Measurements from ENCODE around the gene ULK2. TPM values are rescaled to one million over a fixed set of nuclear protein-coding genes. Genes with fewer than 3 reads are reported as not detected.

Gene ULK2
- total and polyA plus RNA-seq, 2 of the 13 experiments (the other 11 are each of a cell fraction or from before 2014, with no cell fraction given): 0.01 TPM; not detected in 1

GRCh38 chr17:19763416-19763815, 104.3 kb downstream of the ULK2 start:
- ChIA-PET CTCF (ENCODE audit: low intra/inter-chr PET ratio, low total read pairs) (interaction anchor here (0.6 to 1.8 kb wide), 2 partner anchors 59 to 249 kb away, joined by 3 to 7 read pairs; no protein-coding TSS in a partner anchor), POLR2A (interaction anchor here (1.5 to 2.8 kb wide), 3 partner anchors 35 to 115 kb away, joined by 5 to 19 read pairs (median 6); partner anchors contain the start of gene ALDH3A2)
- no peaks in the 10 kb centered on the region for H3K9me3 ChIP-seq (ENCODE audit: low read length)
- H3K27me3 ChIP-seq (ENCODE audit: control insufficient read depth in 1 of 2, insufficient read depth in 2 of 2, low read length in 2 of 2): peaks cover 0 to 5% of the 10 kb centered on the region in 2 experiments; a peak in 1 of 5 replicates
- in situ Hi-C loops (cut with HindIII; ENCODE audit: extremely low pct_ligation_motif_present, low pct_unique_long_range_greater_than_20kb) (loop anchor here (10.0 kb wide), 1 partner anchor 399 kb away; the partner anchor contains the start of gene B9D1), intact Hi-C loops (cut with micrococcal nuclease; ENCODE audit: unreplicated experiment) (loop anchor here (2.0 to 10.0 kb wide), 4 partner anchors 46 to 255 kb away; partner anchors contain the start of genes ALDH3A2 and SLC47A2)
- no peaks in the 10 kb centered on the region for H4K20me1 ChIP-seq (ENCODE audit: insufficient read depth, low read length)
- H3K4me2 ChIP-seq (ENCODE audit: low read depth, low read length): no peak overlapping the region
- ATAC-seq: no peak
- H3K9ac ChIP-seq (ENCODE audit: insufficient read depth, low read depth, low read length): no peak overlapping the region
- no peak for FAIRE-seq
- H2AFZ ChIP-seq (ENCODE audit: low read length): no peak overlapping the region
- DNase-seq (ENCODE audit: low spot score): no peak
- 71% methylated on average over 2 of the region's 2 CpGs for WGBS (ENCODE audit: low lambda C conversion rate)
- no peaks in the 10 kb centered on the region for H3K36me3 ChIP-seq (replicated peaks in 1 of 2; ENCODE audit: control insufficient read depth in 1 of 2, insufficient read depth in 2 of 2, low read length in 2 of 2)
- no peaks in the 10 kb centered on the region for H3K79me2 ChIP-seq (ENCODE audit: insufficient read depth, low read length)
- H3K4me1 ChIP-seq (ENCODE audit: insufficient read depth, low read length): peaks cover 23% of the 10 kb centered on the region
- H3K27ac ChIP-seq (ENCODE audit: extremely low read length, insufficient read depth, low read length): no peak overlapping the region
- no TSS peak for BruUV-seq (replicated peaks)
- H3K4me3 ChIP-seq (replicated peaks in 1 of 3; ENCODE audit: insufficient read depth in 1 of 3, low read depth in 2 of 3, low read length in 3 of 3): no peak overlapping the region
- TF ChIP-seq DNMT1 (CRISPR knock-in tag; IDR thresholded peaks at IDR 0.05): no peak
- no peak for TF ChIP-seq KLF13 (CRISPR knock-in tag; IDR thresholded peaks at IDR 0.05)
- TF ChIP-seq KAT8 (CRISPR knock-in tag; IDR thresholded peaks at IDR 0.05): no peak
- TF ChIP-seq ZNF142 (CRISPR knock-in tag; IDR thresholded peaks at IDR 0.05): no peak
- no peak for TF ChIP-seq SNRNP70 (IDR thresholded peaks at IDR 0.05; ENCODE audit: low read depth, low read length)
- no peak for TF ChIP-seq MTA1 (CRISPR knock-in tag; IDR thresholded peaks at IDR 0.05; ENCODE audit: borderline replicate concordance)
- TF ChIP-seq, protein P1, sequence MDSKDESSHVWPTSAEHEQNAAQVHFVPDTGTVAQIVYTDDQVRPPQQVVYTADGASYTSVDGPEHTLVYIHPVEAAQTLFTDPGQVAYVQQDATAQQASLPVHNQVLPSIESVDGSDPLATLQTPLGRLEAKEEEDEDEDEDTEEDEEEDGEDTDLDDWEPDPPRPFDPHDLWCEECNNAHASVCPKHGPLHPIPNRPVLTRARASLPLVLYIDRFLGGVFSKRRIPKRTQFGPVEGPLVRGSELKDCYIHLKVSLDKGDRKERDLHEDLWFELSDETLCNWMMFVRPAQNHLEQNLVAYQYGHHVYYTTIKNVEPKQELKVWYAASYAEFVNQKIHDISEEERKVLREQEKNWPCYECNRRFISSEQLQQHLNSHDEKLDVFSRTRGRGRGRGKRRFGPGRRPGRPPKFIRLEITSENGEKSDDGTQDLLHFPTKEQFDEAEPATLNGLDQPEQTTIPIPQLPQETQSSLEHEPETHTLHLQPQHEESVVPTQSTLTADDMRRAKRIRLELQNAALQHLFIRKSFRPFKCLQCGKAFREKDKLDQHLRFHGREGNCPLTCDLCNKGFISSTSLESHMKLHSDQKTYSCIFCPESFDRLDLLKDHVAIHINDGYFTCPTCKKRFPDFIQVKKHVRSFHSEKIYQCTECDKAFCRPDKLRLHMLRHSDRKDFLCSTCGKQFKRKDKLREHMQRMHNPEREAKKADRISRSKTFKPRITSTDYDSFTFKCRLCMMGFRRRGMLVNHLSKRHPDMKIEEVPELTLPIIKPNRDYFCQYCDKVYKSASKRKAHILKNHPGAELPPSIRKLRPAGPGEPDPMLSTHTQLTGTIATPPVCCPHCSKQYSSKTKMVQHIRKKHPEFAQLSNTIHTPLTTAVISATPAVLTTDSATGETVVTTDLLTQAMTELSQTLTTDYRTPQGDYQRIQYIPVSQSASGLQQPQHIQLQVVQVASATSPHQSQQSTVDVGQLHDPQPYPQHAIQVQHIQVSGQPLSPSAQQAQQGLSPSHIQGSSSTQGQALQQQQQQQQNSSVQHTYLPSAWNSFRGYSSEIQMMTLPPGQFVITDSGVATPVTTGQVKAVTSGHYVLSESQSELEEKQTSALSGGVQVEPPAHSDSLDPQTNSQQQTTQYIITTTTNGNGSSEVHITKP (CRISPR knock-in tag; IDR thresholded peaks at IDR 0.05; ENCODE audit: low read depth): no peak
- no peak for TF ChIP-seq ZNF776 (CRISPR knock-in tag; IDR thresholded peaks at IDR 0.05)
- no peak for TF ChIP-seq MBNL3 (CRISPR knock-in tag; conservative IDR thresholded peaks at IDR 0.05)
- no peak for TF ChIP-seq ISL2 (CRISPR knock-in tag; IDR thresholded peaks at IDR 0.05)
- TF ChIP-seq ARNT2 (CRISPR knock-in tag; IDR thresholded peaks at IDR 0.05; ENCODE audit: low read depth): no peak

Data from HepG2 (cell line).